ENCODE data around the gene TENM4.

TENM4 gene

GRCh38 chr11:79348976-79349682 lies 91.7 kb downstream of the TENM4 start:
- no peak for DNase-seq (ENCODE audit: low read depth in 2 of 2, low spot score in 1 of 2)

GRCh38 chr11:79346021-79346420 lies 94.8 kb downstream of the TENM4 start:
- no peak for DNase-seq (ENCODE audit: low read depth in 2 of 2, low spot score in 1 of 2)

- DNase-seq (ENCODE audit: low read depth in 2 of 2, low spot score in 1 of 2), result no peak
Observed at GRCh38 chr11:79344753-79345294, 96.0 kb downstream of the TENM4 start.

GRCh38 chr11:79342686-79343085 lies 98.1 kb downstream of the TENM4 start:
- no peak for DNase-seq (ENCODE audit: low read depth in 2 of 2, low spot score in 1 of 2)

GRCh38 chr11:79342236-79342635 lies 98.6 kb downstream of the TENM4 start:
- DNase-seq (ENCODE audit: low read depth in 2 of 2, low spot score in 1 of 2), result no peak

- no peak for DNase-seq (ENCODE audit: low read depth in 2 of 2, low spot score in 1 of 2)
Observed at GRCh38 chr11:79340535-79340934, 100.3 kb downstream of the TENM4 start.

GRCh38 chr11:79336797-79337517 lies 103.9 kb downstream of the TENM4 start:
- no peak for DNase-seq (ENCODE audit: low read depth in 2 of 2, low spot score in 1 of 2)

GRCh38 chr11:79335681-79336080 lies 105.1 kb downstream of the TENM4 start:
- DNase-seq (ENCODE audit: low read depth in 2 of 2, low spot score in 1 of 2), result no peak

GRCh38 chr11:79333355-79333754 lies 107.5 kb downstream of the TENM4 start:
- DNase-seq (ENCODE audit: low read depth in 2 of 2, low spot score in 1 of 2), result no peak

GRCh38 chr11:79332017-79332416 lies 108.8 kb downstream of the TENM4 start:
- no peak for DNase-seq (ENCODE audit: low read depth in 2 of 2, low spot score in 1 of 2)

GRCh38 chr11:79331203-79331901 lies 109.5 kb downstream of the TENM4 start:
- no peak for DNase-seq (ENCODE audit: low read depth in 2 of 2, low spot score in 1 of 2)

- DNase-seq (ENCODE audit: low read depth in 2 of 2, low spot score in 1 of 2), result no peak
Observed at GRCh38 chr11:79330651-79331050, 110.2 kb downstream of the TENM4 start.

GRCh38 chr11:79329561-79329960 lies 111.3 kb downstream of the TENM4 start:
- DNase-seq (ENCODE audit: low read depth in 2 of 2, low spot score in 1 of 2), result no peak

- DNase-seq (ENCODE audit: low read depth in 2 of 2, low spot score in 1 of 2), result no peak
Observed at GRCh38 chr11:79328402-79328801, 112.4 kb downstream of the TENM4 start.

- DNase-seq (ENCODE audit: low read depth in 2 of 2, low spot score in 1 of 2), result no peak
Observed at GRCh38 chr11:79325851-79326250, 115.0 kb downstream of the TENM4 start.

- DNase-seq (ENCODE audit: low read depth in 2 of 2, low spot score in 1 of 2), result no peak
Observed at GRCh38 chr11:79321263-79321662, 119.6 kb downstream of the TENM4 start.

- no peak for DNase-seq (ENCODE audit: low read depth in 2 of 2, low spot score in 1 of 2)
Observed at GRCh38 chr11:79314906-79315689, 125.7 kb downstream of the TENM4 start.

- no peak for DNase-seq (ENCODE audit: low read depth in 2 of 2, low spot score in 1 of 2)
Observed at GRCh38 chr11:79313530-79313913, 127.3 kb downstream of the TENM4 start.

GRCh38 chr11:79312617-79313529 lies 128.0 kb downstream of the TENM4 start:
- DNase-seq (ENCODE audit: low read depth in 2 of 2, low spot score in 1 of 2), result no peak

GRCh38 chr11:79311461-79311860 lies 129.4 kb downstream of the TENM4 start:
- DNase-seq (ENCODE audit: low read depth in 2 of 2, low spot score in 1 of 2), result no peak

All from stimulated activated CD8-positive, alpha-beta memory T cell treated with anti-CD3 and anti-CD28 coated beads, Interleukin-4, amount 100 ng/mL, for 4 hours (primary cell).